H9 (cell line): ENCODE results near the gene MTTP. TPM values are rescaled to one million over a fixed set of nuclear protein-coding genes. Genes with fewer than 3 reads are reported as not detected.

ENCODE experiments used
- DNase-seq: peaks from one replicate; pipeline ENCODE4 v3.0.0-alpha.2; 2017
- H2AFZ ChIP-seq: one replicate; pipeline ENCODE4 v1.6.1; 2013; ENCODE audit warnings: mild to moderate bottlenecking, low read length, control low read depth, moderate library complexity
- H2AK5ac ChIP-seq: 2 replicates; pipeline ENCODE4 v1.6.1; 2013; ENCODE audit warnings: low read length, control low read depth, mixed read lengths; ENCODE audit not compliant: insufficient read length
- H2BK120ac ChIP-seq: one replicate; pipeline ENCODE4 v1.6.1; 2013; ENCODE audit warnings: low read depth, mild to moderate bottlenecking, low read length, control low read depth, inconsistent platforms; ENCODE audit not compliant: poor library complexity, severe bottlenecking
- H2BK12ac ChIP-seq: 2 replicates; pipeline ENCODE4 v1.6.1; 2013; ENCODE audit warnings: low read length, control low read depth, mixed read lengths, low read depth; ENCODE audit not compliant: insufficient read length
- H2BK15ac ChIP-seq: 2 replicates; pipeline ENCODE4 v1.6.1; 2013; ENCODE audit warnings: low read depth, low read length, control low read depth
- H2BK20ac ChIP-seq: one replicate; pipeline ENCODE4 v1.6.1; 2013; ENCODE audit warnings: low read depth, mild to moderate bottlenecking, low read length, control low read depth, inconsistent platforms; ENCODE audit not compliant: poor library complexity, severe bottlenecking
- H2BK5ac ChIP-seq: 2 replicates; pipeline ENCODE4 v1.6.1; 2013; ENCODE audit warnings: low read length, control low read depth, mixed read lengths; ENCODE audit not compliant: insufficient read length
- H3K14ac ChIP-seq: 2 replicates; pipeline ENCODE4 v1.6.1; 2013; ENCODE audit warnings: low read length, control low read depth; ENCODE audit not compliant: insufficient read depth
- H3K18ac ChIP-seq: 2 replicates; pipeline ENCODE4 v1.6.1; 2013; ENCODE audit warnings: low read depth, mild to moderate bottlenecking, mixed read lengths, low read length, control low read depth; ENCODE audit not compliant: insufficient read length
- H3K23ac ChIP-seq: 2 replicates; pipeline ENCODE4 v1.6.1; 2013; ENCODE audit warnings: low read length, control low read depth, mixed read lengths, low read depth; ENCODE audit not compliant: insufficient read length
- H3K23me2 ChIP-seq: 2 replicates; pipeline ENCODE4 v1.6.1; 2013; ENCODE audit warnings: low read depth, mild to moderate bottlenecking, mixed read lengths, low read length, control low read depth; ENCODE audit not compliant: insufficient read length, poor library complexity, severe bottlenecking
- H3K27ac ChIP-seq: 2 replicates; pipeline ENCODE4 v1.5.1; 2013; ENCODE audit warnings: low read length, control low read depth, mixed read lengths, low read depth; ENCODE audit not compliant: insufficient read length
- H3K27me3 ChIP-seq: 2 replicates; pipeline ENCODE4 v1.6.1; 2013; ENCODE audit warnings: low read length, control low read depth, inconsistent platforms; ENCODE audit not compliant: insufficient read depth
- H3K4ac ChIP-seq: 2 replicates; pipeline ENCODE4 v1.6.1; 2013; ENCODE audit warnings: low read depth, mild to moderate bottlenecking, control low read depth, inconsistent platforms, low read length, moderate library complexity
- H3K4me1 ChIP-seq: 2 replicates; pipeline ENCODE4 v1.6.1; 2013; ENCODE audit warnings: low read length, control low read depth, inconsistent platforms; ENCODE audit not compliant: insufficient read depth
- H3K4me2 ChIP-seq: 2 replicates; pipeline ENCODE4 v1.6.1; 2013; ENCODE audit warnings: low read length, control low read depth, mixed read lengths; ENCODE audit not compliant: insufficient read length, insufficient read depth
- H3K56ac ChIP-seq: 2 replicates; pipeline ENCODE4 v1.6.1; 2013; ENCODE audit warnings: low read depth, mild to moderate bottlenecking, mixed read lengths, low read length, control low read depth; ENCODE audit not compliant: insufficient read length
- H3K79me1 ChIP-seq: 2 replicates; pipeline ENCODE4 v1.6.1; 2013; ENCODE audit warnings: low read depth, mild to moderate bottlenecking, moderate library complexity, low read length, control low read depth, inconsistent platforms; ENCODE audit not compliant: insufficient read depth, poor library complexity, severe bottlenecking
- H3K79me2 ChIP-seq: 2 replicates; pipeline ENCODE4 v1.6.1; 2013; ENCODE audit warnings: low read length, control low read depth, inconsistent platforms; ENCODE audit not compliant: insufficient read depth
- H3K9ac ChIP-seq: 2 replicates; pipeline ENCODE4 v1.6.1; 2013; ENCODE audit warnings: low read length, control low read depth, mixed read lengths; ENCODE audit not compliant: insufficient read length; ENCODE audit errors: extremely low read depth
- H3K9me3 ChIP-seq: one replicate; pipeline ENCODE4 v1.6.1; 2013; ENCODE audit warnings: low read depth, low read length, inconsistent platforms; ENCODE audit not compliant: control insufficient read depth
- H3T11ph ChIP-seq: one replicate; pipeline ENCODE4 v1.6.1; 2013; ENCODE audit warnings: mild to moderate bottlenecking, low read length, control low read depth, inconsistent platforms
- H4K20me1 ChIP-seq: one replicate; pipeline ENCODE4 v1.6.1; 2013; ENCODE audit not compliant: control insufficient read depth, insufficient read length, insufficient read depth
- H4K5ac ChIP-seq: 2 replicates; pipeline ENCODE4 v1.6.1; 2013; ENCODE audit warnings: low read depth, mild to moderate bottlenecking, mixed read lengths, low read length, control low read depth; ENCODE audit not compliant: insufficient read length
- H4K8ac ChIP-seq: replicated peaks from 2 replicates; pipeline ENCODE4 v1.6.1; 2013; ENCODE audit warnings: low read length, control low read depth, mixed read lengths, low read depth; ENCODE audit not compliant: insufficient read length
- H4K91ac ChIP-seq: 2 replicates; pipeline ENCODE4 v1.6.1; 2013; ENCODE audit warnings: low read depth, mild to moderate bottlenecking, moderate library complexity, mixed read lengths, low read length, control low read depth; ENCODE audit not compliant: insufficient read length
- H3K27ac Mint-ChIP-seq, 3 experiments: 2 replicates in 2 of 3; 3 replicates in 1 of 3; pipeline ENCODE4 v1.8.0; 2020 to 2021; ENCODE audit warnings: mixed read lengths in 3 of 3, mild to moderate bottlenecking in 1 of 3, moderate library complexity in 1 of 3
- H3K27me3 Mint-ChIP-seq: 2 replicates; pipeline ENCODE4 v1.8.0; 2021; ENCODE audit warnings: low read depth, mild to moderate bottlenecking, moderate library complexity, mixed read lengths
- H3K36me3 Mint-ChIP-seq, 3 experiments: 2 replicates in 2 of 3; 3 replicates in 1 of 3; pipeline ENCODE4 v1.8.0; 2020 to 2021; ENCODE audit warnings: low read depth in 3 of 3, mixed read lengths in 3 of 3; ENCODE audit not compliant: insufficient read depth in 1 of 3
- H3K4me1 Mint-ChIP-seq, 2 experiments: 2 replicates each; pipeline ENCODE4 v1.8.0; 2020; ENCODE audit warnings: mixed read lengths in 2 of 2
- H3K4me3 Mint-ChIP-seq, 2 experiments: 2 replicates in 1 of 2; 3 replicates in 1 of 2; pipeline ENCODE4 v1.8.0; 2020 to 2021; ENCODE audit warnings: mild to moderate bottlenecking in 2 of 2, mixed read lengths in 2 of 2, moderate library complexity in 1 of 2
- H3K9me3 Mint-ChIP-seq, 2 experiments: 2 replicates in 1 of 2; 3 replicates in 1 of 2; pipeline ENCODE4 v1.8.0; 2020; ENCODE audit warnings: mild to moderate bottlenecking in 2 of 2, mixed read lengths in 2 of 2, moderate library complexity in 1 of 2
- CTCF ChIP-seq: fragments of 200-600 bp; sonication (generic); conservative IDR thresholded peaks from 3 replicates; pipeline ENCODE4 v1.8.0; 2021; ENCODE audit warnings: antibody characterized with exemption, mild to moderate bottlenecking
- WGBS: extraction: QIAGEN DNeasy Blood & Tissue Kit; methylation state at CpG from one replicate; pipeline ENCODE4 v1.1.7; 2013; ENCODE audit warnings: missing lambda C conversion rate, low lambda C conversion rate, mixed read lengths; ENCODE audit not compliant: insufficient read length; ENCODE audit errors: extremely low coverage; 5-methylcytosine and 5-hydroxymethylcytosine counted together
- total RNA-seq: library from RNA; stranded (reverse); gene quantifications from 2 replicates; pipeline ENCODE4 v1.2.1, GENCODE V29; 2021

The MTTP gene
- total RNA-seq, 1 experiment from 2014 or later: 0.46 TPM

GRCh38 chr4:99633772-99634171, 59.1 kb downstream of the MTTP start:
- no peak overlapping the region for H2BK20ac ChIP-seq
- DNase-seq: no peak
- TF ChIP-seq CTCF: no peak
- no peak overlapping the region for H2AK5ac ChIP-seq
- no peak overlapping the region for H4K91ac ChIP-seq
- H2BK12ac ChIP-seq: no peak overlapping the region
- H2BK5ac ChIP-seq: no peak overlapping the region
- H3K23ac ChIP-seq: no peak overlapping the region
- no peaks in the 10 kb centered on the region for H3K79me2 ChIP-seq
- no peaks in the 10 kb centered on the region for H3K79me1 ChIP-seq
- H2BK15ac ChIP-seq: no peak overlapping the region
- no peak overlapping the region for H4K5ac ChIP-seq
- H3K27me3 ChIP-seq: no peaks in the 10 kb centered on the region
- no peaks in the 10 kb centered on the region for H4K20me1 ChIP-seq
- H3K9ac ChIP-seq: no peak overlapping the region
- no peak overlapping the region for H3K27ac ChIP-seq
- H3K9me3 Mint-ChIP-seq: no peaks in the 10 kb centered on the region; a peak in 1 of 5 replicates
- no peaks in the 10 kb centered on the region for H3K27me3 Mint-ChIP-seq
- no peaks in the 10 kb centered on the region; the same call in 1 of the 2 replicates for H3K4me1 ChIP-seq
- no peak overlapping the region; a peak in 1 of 5 replicates for H3K4me3 Mint-ChIP-seq
- H3K9me3 ChIP-seq: no peaks in the 10 kb centered on the region
- no peak overlapping the region for H3T11ph ChIP-seq
- no peak overlapping the region for H3K18ac ChIP-seq
- H3K4me1 Mint-ChIP-seq: peaks cover 0 to 8% of the 10 kb centered on the region in 2 experiments; a peak in 2 of 4 replicates
- no peak overlapping the region for H2AFZ ChIP-seq
- no peak overlapping the region for H3K4me2 ChIP-seq
- H3K4ac ChIP-seq: no peak overlapping the region
- H3K36me3 Mint-ChIP-seq: no peaks in the 10 kb centered on the region
- H3K23me2 ChIP-seq: no peaks in the 10 kb centered on the region
- H4K8ac ChIP-seq: no peak overlapping the region
- no peak overlapping the region for H3K14ac ChIP-seq
- H3K56ac ChIP-seq: no peak overlapping the region
- no CpG with 5 or more reads among the region's 14 CpGs for WGBS
- H2BK120ac ChIP-seq: no peak overlapping the region
- H3K27ac Mint-ChIP-seq: no peak overlapping the region
